ENCODE results near the gene ATOSA. TPM values are rescaled to one million over a fixed set of nuclear protein-coding genes. Genes with fewer than 3 reads are reported as not detected.

The ATOSA gene
- total and polyA plus RNA-seq, 2 experiments from 2014 or later = 6.8 to 26.0 TPM

- no peaks in the 10 kb centered on the region for H4K20me1 ChIP-seq (ENCODE audit: insufficient read depth, poor library complexity, severe bottlenecking)
- WGBS (ENCODE audit: low lambda C conversion rate, missing lambda C conversion rate) = 47% methylated on average over 2 of the region's 2 CpGs
- no peak overlapping the region for H3K4me3 ChIP-seq
- TF ChIP-seq CTCF (IDR thresholded peaks at IDR 0.05; ENCODE audit: poor library complexity) = no peak
- TF ChIP-seq EZH2phosphoT487 (IDR thresholded peaks at IDR 0.05; ENCODE audit: low read depth, severe bottlenecking, unreplicated experiment) = no peak
- no peak for TF ChIP-seq EZH2 (IDR thresholded peaks at IDR 0.05; ENCODE audit: borderline replicate concordance)
- H3K79me2 ChIP-seq = no peaks in the 10 kb centered on the region
- no peaks in the 10 kb centered on the region for H3K9me2 ChIP-seq (replicated peaks; ENCODE audit: insufficient read depth)
- no peak overlapping the region for H3K27ac ChIP-seq
- DNase-seq (ENCODE audit: low spot score) = no peak
- no peak overlapping the region for H3K4me2 ChIP-seq
- H3K27me3 ChIP-seq = no peaks in the 10 kb centered on the region
- H2AFZ ChIP-seq = no peak overlapping the region
- H3K9me3 ChIP-seq (ENCODE audit: low read depth) = no peaks in the 10 kb centered on the region
- H3K36me3 ChIP-seq (replicated peaks; ENCODE audit: insufficient read depth, low read depth) = no peaks in the 10 kb centered on the region
- peaks cover 8% of the 10 kb centered on the region for H3K4me1 ChIP-seq (ENCODE audit: insufficient read depth)
Observed at GRCh38 chr15:52716536-52716935, 37.3 kb upstream of the ATOSA start.

- no peak for DNase-seq (ENCODE audit: low spot score)
- Histone ChIP-seq H4K20me1 (ENCODE audit: insufficient read depth, poor library complexity, severe bottlenecking) (no peaks in the 10 kb centered on the region), H3K27me3 (no peaks in the 10 kb centered on the region), H3K36me3 (replicated peaks; ENCODE audit: insufficient read depth, low read depth) (no peaks in the 10 kb centered on the region), H3K27ac (no peak overlapping the region), H3K9me3 (ENCODE audit: low read depth) (no peaks in the 10 kb centered on the region), H3K4me2 (no peak overlapping the region), H3K9me2 (replicated peaks; ENCODE audit: insufficient read depth) (no peaks in the 10 kb centered on the region), H2AFZ (no peak overlapping the region), H3K4me1 (ENCODE audit: insufficient read depth) (peaks cover 8% of the 10 kb centered on the region), H3K79me2 (no peaks in the 10 kb centered on the region), H3K4me3 (no peak overlapping the region)
- 73% methylated on average over 5 of the region's 5 CpGs for WGBS (ENCODE audit: low lambda C conversion rate, missing lambda C conversion rate)
- TF ChIP-seq EZH2phosphoT487 (IDR thresholded peaks at IDR 0.05; ENCODE audit: low read depth, severe bottlenecking, unreplicated experiment) = no peak
- TF ChIP-seq CTCF (IDR thresholded peaks at IDR 0.05; ENCODE audit: poor library complexity) = no peak
- no peak for TF ChIP-seq EZH2 (IDR thresholded peaks at IDR 0.05; ENCODE audit: borderline replicate concordance)
Observed at GRCh38 chr15:52715411-52715810, 36.2 kb upstream of the ATOSA start.

GRCh38 chr15:52714968-52715367, 35.8 kb upstream of the ATOSA start:
- no peak for DNase-seq (ENCODE audit: low spot score)
- no peaks in the 10 kb centered on the region for H3K9me2 ChIP-seq (replicated peaks; ENCODE audit: insufficient read depth)
- H3K4me3 ChIP-seq = no peak overlapping the region
- H3K36me3 ChIP-seq (replicated peaks; ENCODE audit: insufficient read depth, low read depth) = no peaks in the 10 kb centered on the region
- no peak overlapping the region for H3K27ac ChIP-seq
- 90% methylated on average over 3 of the region's 3 CpGs for WGBS (ENCODE audit: low lambda C conversion rate, missing lambda C conversion rate)
- no peaks in the 10 kb centered on the region for H3K9me3 ChIP-seq (ENCODE audit: low read depth)
- peaks cover 8% of the 10 kb centered on the region for H3K4me1 ChIP-seq (ENCODE audit: insufficient read depth)
- H2AFZ ChIP-seq = no peak overlapping the region
- TF ChIP-seq EZH2 (IDR thresholded peaks at IDR 0.05; ENCODE audit: borderline replicate concordance) (no peak), EZH2phosphoT487 (IDR thresholded peaks at IDR 0.05; ENCODE audit: low read depth, severe bottlenecking, unreplicated experiment) (no peak), CTCF (IDR thresholded peaks at IDR 0.05; ENCODE audit: poor library complexity) (no peak)
- H3K27me3 ChIP-seq = no peaks in the 10 kb centered on the region
- H3K79me2 ChIP-seq = no peaks in the 10 kb centered on the region
- H3K4me2 ChIP-seq = no peak overlapping the region
- H4K20me1 ChIP-seq (ENCODE audit: insufficient read depth, poor library complexity, severe bottlenecking) = no peaks in the 10 kb centered on the region
